ENCODE measurements around the gene PSMC3IP. TPM values are rescaled to one million over a fixed set of nuclear protein-coding genes. Genes with fewer than 3 reads are reported as not detected.
"Not testable (repeated sequence)": the region's sequence is repeated elsewhere in the genome, so short reads cannot be mapped to it uniquely, and the experiment has no call there.

PSMC3IP gene
- total and polyA plus RNA-seq, 2 of the 4 experiments (the other 2 are of a cell fraction) = 5.6 to 9.8 TPM

DNA sequence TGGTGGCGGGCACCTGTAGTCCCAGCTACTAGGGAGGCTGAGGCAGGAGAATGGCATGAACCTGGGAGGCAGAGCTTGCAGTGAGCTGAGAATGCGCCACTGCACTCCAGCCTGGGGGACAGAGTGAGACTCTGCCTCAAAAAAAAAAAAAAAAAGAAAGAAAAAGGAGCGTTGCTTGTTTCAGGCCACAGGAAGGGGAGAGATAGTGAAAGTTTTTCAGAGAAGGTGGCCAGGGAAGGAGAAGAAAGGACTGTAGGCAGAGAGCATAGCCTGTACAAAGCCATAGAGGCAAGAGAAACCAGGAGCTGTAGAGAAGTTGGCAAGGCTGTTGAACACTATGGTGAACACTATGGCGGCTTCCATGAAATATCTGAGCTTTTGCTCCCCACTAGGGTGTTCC, 37.0 kb downstream of the PSMC3IP start:
- 100% methylated on average over 1 of the region's 4 CpGs; no CpG with 5 or more reads in 1 of the 2 experiments for WGBS, 2 experiments (ENCODE audit: extremely low coverage in 2 of 2, insufficient read length in 1 of 2)
- H3K27ac ChIP-seq (ENCODE audit: insufficient read depth, low read length); H2BK15ac ChIP-seq (ENCODE audit: low read depth, low read length); H3K23ac ChIP-seq (ENCODE audit: low read depth, low read length); H2AK9ac ChIP-seq (replicated peaks; ENCODE audit: low read depth, low read length, poor library complexity); H4K91ac ChIP-seq (ENCODE audit: insufficient read depth, low read depth, low read length); H3K14ac ChIP-seq (replicated peaks; ENCODE audit: low read depth, low read length); H2BK120ac ChIP-seq (ENCODE audit: low read depth, low read length); H3K18ac ChIP-seq (ENCODE audit: low read depth, low read length); H2BK20ac ChIP-seq (ENCODE audit: low read depth, low read length); H3K56ac ChIP-seq (ENCODE audit: extremely low read depth, insufficient read depth, low read length); H3K4me1 ChIP-seq (ENCODE audit: control insufficient read depth, insufficient read depth, low read length); H4K20me1 ChIP-seq (ENCODE audit: insufficient read depth, low read length); dilution Hi-C loops (cut with HindIII; ENCODE audit: low sequenced_read_pairs, unreplicated experiment); intact Hi-C loops (cut with micrococcal nuclease); H3K9ac ChIP-seq (ENCODE audit: low read depth, low read length); H4K5ac ChIP-seq (ENCODE audit: low read depth, low read length); H3K4me3 ChIP-seq (ENCODE audit: insufficient read depth, low read depth, low read length); H3K4ac ChIP-seq (ENCODE audit: low read depth, low read length); H3K27me3 ChIP-seq (ENCODE audit: control insufficient read depth, insufficient read depth, low read length); H2BK5ac ChIP-seq (ENCODE audit: low read depth, low read length, poor library complexity, severe bottlenecking); ATAC-seq (ENCODE audit: low read depth); H3K4me2 ChIP-seq (ENCODE audit: low read depth, low read length); in situ Hi-C loops (cut with MboI; ENCODE audit: low sequenced_read_pairs); POLR2A ChIA-PET (ENCODE audit: unreplicated experiment); DNase-seq; BruUV-seq (replicated peaks); H3K9me3 ChIP-seq (ENCODE audit: control insufficient read depth, insufficient read depth, low read length); H2AFZ ChIP-seq (replicated peaks; ENCODE audit: low read length, poor library complexity); H2AK5ac ChIP-seq (ENCODE audit: low read depth, low read length); H4K8ac ChIP-seq (ENCODE audit: low read depth in 2 of 2, low read length in 2 of 2): not testable (repeated sequence)
- CTCF ChIA-PET = interaction anchor here (0.7 kb wide), 1 partner anchor 9 kb away, joined by 3 read pairs; no protein-coding TSS in a partner anchor
- peaks cover 25% of the 10 kb centered on the region for H3K9me1 ChIP-seq (ENCODE audit: insufficient read depth, low read length)
- H3K36me3 ChIP-seq (ENCODE audit: control insufficient read depth, insufficient read depth, low read length) = peaks cover 48% of the 10 kb centered on the region
- peaks cover 19 to 33% of the 10 kb centered on the region in 2 experiments for H3K79me1 ChIP-seq (ENCODE audit: low read depth in 1 of 2, low read length in 2 of 2)
